Anterior cingulate cortex (tissue), 58 donors: ENCODE results near the gene FNDC3B.

Experiments used
- DNase-seq, 58 donors: peaks; one replicate each; lab custom pipeline; 2025; lab: John Stamatoyannopoulos, UW

Gene FNDC3B

GRCh38 chr3:172268868-172269267 is 229.5 kb downstream of the FNDC3B start:
- no peak for DNase-seq

DNA sequence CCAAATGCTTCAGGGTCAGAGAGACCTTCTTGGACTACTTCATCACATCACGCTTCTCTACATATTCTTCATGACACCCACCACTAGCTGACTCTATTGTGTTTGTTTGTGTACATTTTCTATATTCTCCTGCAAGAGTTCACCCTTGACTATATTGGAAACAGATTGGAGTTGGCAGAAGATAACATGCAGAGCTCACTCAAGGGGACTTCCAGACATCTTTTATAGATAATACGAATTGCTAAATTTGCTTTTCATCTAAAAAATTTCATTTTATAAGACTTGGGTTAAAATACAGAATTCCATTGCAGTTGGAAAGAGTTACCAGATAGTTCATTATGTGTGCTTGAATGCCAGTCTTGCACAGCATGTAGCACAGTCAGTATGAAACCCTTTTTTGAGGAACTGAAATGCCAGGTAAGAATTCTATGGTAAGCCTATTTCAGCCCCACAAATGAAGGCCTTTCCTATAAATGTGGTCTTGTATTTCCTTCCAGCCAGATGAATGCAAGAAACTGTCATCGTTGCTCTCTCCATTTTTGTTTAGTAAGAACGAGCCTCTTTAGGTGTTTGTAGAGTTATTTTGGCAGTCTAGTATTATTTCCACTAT is 231.3 kb downstream of the FNDC3B start:
- DNase-seq = no peak

- DNase-seq = no peak
Observed at GRCh38 chr3:172271386-172271976, 232.1 kb downstream of the FNDC3B start.

GRCh38 chr3:172272698-172273097 is 233.3 kb downstream of the FNDC3B start:
- DNase-seq = no peak

GRCh38 chr3:172273378-172273777 is 234.0 kb downstream of the FNDC3B start:
- DNase-seq = no peak

GRCh38 chr3:172274906-172275305 is 235.5 kb downstream of the FNDC3B start:
- no peak for DNase-seq

- DNase-seq = no peak
Observed at GRCh38 chr3:172275586-172275985, 236.2 kb downstream of the FNDC3B start.

- DNase-seq = no peak
Observed at GRCh38 chr3:172276103-172276502, 236.7 kb downstream of the FNDC3B start.

DNA sequence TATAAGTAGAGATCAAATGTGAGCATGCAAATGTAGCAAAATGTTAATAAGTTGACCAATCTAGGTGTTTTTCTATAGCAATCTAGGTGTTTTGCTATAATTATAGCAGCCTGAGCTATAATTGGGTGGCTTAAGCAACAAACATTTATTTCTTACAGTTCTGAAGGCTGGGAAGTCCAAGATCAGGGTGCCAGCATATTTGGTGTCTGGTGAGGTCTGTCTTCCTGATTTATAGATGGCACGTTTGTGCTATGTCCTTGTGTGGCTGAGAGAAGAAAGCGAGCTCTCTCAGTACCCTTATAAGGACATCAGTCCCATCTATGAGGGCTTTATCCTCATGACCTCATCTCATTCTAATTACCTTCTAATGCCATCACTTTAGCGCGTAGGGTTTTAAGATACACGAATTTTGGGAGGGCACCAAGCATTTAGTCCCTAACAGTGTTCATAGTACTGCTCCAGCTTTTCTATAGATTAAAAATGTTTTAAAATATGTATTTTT is 237.8 kb downstream of the FNDC3B start:
- DNase-seq = no peak

DNA sequence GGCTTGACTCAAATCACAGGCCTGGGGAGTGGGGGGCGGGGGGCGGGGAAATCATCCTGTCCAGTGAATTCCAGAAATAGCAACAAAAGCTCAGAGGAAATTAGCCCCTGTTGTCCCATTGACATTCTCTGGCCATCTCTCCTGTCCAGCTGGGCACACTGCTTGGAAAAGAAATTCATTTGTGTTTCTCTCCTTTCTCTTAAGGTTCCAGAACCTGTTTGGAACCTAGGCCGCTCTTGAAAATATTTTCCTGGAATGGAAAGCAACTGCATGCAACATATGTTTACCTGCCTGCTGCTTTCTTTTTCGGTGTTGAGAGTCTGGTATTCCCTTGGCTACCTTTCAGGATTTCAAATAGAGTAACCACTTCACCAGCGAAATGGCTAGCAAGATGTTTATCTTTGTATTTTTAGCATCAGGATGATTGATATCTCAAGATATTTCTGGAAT is 239.8 kb downstream of the FNDC3B start:
- DNase-seq = no peak

DNA sequence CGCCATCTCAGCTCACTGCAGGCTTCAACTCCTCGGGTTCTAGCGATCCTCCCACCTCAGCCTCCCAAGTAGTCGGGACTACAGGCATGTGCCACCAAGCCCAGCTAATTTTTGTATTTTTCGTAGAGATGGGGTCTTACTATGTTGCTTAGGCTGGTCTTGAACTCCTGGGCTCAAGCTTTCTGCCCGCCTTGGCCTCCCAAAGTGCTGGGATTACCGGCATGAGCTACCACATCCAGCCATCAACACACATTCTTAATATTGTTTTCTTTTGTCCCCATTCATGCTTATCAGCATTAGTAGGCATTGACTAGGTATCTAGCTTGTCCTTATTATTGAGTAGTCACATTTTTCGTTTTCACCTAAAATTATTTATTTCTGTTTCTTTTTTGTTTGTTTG is 240.6 kb downstream of the FNDC3B start:
- no peak for DNase-seq

DNA sequence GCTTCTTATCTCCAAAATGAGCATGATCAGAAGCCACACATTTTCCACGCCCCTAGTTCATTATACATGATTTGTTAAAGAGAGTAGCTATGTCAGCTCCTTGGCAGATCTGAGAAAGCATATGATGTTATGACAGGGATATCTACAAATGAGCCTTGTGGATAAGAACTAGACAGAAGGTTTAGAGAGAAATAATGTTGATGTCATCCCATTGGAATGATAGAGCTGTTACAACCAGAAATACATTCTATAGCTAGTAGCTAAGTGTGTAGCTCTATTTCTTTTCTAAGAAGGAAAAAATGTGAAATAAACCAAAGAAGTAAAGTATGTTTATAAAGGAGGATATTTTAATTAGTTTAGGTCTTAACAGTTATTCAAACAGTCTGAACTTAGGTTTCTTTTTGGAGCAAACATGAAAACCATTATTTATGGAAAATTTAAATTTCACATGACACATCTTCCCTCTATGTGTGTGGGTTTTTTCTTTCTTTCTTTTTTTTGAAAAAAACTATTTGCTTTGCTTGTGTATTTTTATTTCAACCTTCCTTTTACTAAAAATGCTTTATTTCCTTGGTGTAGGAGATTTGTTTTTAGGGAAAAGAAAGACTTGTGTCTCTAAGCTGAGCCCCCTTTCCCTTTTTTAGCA is 241.2 kb downstream of the FNDC3B start:
- no peak for DNase-seq

DNA sequence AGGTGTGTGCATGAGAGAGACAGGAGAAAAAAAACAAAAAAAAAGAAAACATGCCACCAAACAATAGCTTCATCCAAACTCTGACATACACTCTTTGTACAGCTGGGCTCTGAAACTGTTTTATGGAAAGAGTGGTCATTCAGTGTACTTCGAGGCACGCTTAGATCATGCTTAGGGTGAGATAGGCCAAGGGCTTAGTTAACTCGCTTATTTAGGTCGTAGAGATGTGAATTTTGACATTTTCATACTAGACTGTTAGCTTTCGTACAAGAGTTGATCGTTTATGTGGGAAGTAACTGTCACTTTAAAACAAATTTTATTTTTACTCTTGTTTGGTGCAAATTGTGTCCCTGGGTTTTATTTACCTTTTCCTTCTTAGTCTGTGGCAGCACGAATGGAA is 242.5 kb downstream of the FNDC3B start:
- no peak for DNase-seq

DNA sequence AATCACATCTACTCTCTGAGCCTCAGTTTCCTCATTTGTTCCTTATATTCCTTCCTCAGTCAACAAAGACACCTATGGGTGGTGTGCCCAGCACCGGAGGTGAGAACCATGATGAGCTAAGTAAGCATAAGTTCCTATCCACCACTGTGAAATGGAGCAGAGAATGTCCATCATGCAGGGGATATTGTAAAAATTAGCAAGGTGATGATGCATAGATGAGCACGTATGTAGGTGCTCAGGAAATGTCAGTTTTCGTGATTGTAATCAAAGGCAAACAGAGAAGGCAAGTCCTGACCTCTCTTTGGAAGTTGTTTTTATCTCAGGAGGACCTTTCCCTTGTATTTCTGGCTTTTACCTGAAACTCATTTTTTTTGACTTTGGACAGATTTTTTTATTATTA is 243.5 kb downstream of the FNDC3B start:
- DNase-seq = no peak

DNA sequence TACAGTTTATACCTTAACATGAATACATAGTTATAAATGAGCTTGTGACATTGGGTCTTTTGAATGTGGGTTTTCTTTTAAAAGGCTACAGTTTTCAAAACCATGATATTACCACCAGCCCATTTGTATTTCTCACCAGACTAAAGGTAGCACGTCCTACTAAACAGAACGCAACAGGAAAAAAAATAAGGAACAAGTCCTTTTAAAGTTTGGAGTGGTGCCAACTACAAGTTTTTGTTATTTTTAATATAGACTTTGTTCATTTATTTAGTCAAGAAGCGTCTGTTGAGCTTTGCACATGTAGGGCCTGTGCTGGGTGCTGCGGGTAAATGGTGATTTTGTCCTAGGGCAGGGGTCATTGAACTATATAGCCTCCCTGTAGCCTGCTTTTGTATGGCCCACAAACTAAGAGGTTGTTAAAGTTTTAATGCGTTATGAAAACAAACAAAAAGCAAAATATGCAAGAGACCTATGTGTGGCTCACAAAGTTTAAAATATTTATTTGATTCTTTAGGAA is 244.5 kb downstream of the FNDC3B start:
- DNase-seq = no peak

DNA sequence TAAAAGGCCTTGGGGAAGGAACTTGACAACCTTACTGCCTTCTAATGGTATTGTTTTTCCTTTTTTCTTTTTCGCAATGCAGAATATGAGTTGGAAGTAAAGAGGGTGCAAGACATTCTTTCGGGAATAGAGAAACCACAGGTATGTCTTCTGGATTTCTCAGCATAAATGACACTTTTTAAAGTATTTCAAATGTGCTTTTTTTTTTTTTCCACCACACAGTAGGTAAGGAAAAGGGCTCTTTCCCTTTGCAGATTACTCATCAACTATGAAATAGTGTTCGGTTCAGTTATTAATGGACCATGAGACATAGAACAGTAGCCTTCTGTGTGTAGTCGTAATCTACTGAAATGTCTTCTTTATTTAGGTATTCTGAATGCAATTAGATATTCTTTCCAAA is 246.5 kb downstream of the FNDC3B start:
- DNase-seq = no peak

GRCh38 chr3:172286548-172287148 is 247.3 kb downstream of the FNDC3B start:
- DNase-seq = peak in 1 of 58 donors; percentile 7

DNA sequence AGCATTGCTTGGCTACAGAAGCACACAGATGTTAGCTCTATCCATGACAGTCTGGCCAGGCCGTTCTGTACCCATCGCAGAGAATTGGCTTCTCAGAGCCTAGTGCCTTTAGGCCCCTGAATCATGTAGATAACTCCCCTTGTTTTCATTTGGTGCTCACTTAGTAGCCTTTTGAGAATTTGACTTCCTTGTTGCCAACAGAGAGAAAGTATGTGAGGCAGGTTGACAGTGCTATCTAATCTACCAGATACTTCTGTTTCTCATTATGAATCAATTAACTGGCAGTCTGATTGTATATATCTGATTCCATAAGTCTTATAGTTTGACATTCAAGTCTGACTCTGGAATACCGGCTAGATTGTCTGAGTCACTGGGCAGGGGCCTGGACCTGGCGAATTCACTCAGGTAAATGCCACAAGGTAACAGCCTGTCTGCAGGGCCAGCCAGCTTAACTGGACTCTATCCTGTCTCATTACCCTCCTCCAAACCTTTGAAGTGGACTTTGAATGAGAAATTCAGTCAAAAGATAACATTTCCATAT is 248.6 kb downstream of the FNDC3B start:
- DNase-seq = no peak

- no peak for DNase-seq
Observed at GRCh38 chr3:172288651-172289050, 249.3 kb downstream of the FNDC3B start.

GRCh38 chr3:172289583-172289982 is 250.2 kb downstream of the FNDC3B start:
- no peak for DNase-seq

- no peak for DNase-seq
Observed at GRCh38 chr3:172290457-172290856, 251.1 kb downstream of the FNDC3B start.
